Midbrain (tissue), 1 donor: ENCODE data around the gene SLC15A3.
"Not testable (repeated sequence)": the region's sequence is repeated elsewhere in the genome, so short reads cannot be mapped to it uniquely, and the experiment has no call there.

Experiments used
- DNase-seq: peaks from one replicate; lab custom pipeline; 2025; lab: John Stamatoyannopoulos, UW

Gene SLC15A3

DNA sequence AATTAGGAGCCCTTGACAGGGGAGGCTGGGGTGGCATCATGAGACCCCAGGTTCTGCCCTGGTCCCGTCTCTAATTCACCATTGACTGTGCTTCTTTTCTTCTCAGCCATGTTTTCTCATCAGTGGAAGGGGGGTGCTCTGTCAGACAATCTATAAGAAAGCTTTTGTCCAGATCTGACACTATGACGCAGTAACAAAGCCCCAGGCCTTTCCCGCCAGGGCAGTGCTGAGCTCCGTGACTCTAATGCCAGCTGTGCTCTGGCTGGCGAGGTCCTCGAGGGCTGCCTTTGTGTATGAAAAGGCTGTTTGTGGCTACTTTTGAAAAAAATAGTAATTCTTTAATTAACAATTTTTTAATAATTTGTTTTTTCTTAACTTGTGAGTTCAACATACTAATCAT is 22.8 kb upstream of the SLC15A3 start:
- peak; percentile 40 for DNase-seq

DNA sequence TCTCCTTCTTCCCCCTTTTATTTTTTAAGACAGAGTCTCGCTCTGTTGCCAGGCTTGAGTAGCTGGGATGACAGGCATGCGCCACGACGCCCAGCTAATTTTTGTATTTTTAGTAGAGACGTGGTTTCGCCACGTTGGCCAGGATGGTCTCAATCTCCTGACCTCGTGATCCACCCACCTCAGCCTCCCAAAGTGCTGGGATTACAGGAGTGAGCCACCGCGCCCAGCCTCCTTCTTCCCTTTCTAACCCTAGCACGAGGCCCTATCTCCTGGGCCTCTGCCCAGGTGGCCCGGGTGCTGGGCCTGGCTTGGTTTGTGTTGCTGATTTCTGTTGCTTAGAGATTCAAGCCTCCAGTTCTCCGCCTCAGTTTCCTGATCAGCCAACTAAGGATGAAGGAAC is 22.3 kb upstream of the SLC15A3 start:
- DNase-seq, result not testable (repeated sequence)

DNA sequence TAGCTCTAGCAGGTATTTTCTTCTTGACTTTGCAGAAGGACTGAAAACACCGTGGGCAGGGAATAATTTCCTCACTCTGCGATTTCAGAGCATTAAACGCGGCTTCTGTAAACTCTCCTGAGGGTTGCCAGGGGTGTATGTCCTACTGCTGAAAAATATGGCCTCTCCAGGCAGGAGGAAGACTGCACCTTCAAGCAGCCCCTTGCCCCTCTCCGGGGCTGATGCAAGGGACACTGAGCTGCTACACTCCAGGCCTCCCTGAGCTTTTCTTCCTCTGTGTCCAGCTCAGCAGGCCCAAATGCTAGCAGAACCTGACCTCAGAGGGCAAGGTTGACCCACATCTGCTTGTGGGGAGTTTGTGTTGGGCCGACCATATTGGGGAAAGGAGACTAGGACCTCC is 21.7 kb upstream of the SLC15A3 start:
- no peak for DNase-seq

DNA sequence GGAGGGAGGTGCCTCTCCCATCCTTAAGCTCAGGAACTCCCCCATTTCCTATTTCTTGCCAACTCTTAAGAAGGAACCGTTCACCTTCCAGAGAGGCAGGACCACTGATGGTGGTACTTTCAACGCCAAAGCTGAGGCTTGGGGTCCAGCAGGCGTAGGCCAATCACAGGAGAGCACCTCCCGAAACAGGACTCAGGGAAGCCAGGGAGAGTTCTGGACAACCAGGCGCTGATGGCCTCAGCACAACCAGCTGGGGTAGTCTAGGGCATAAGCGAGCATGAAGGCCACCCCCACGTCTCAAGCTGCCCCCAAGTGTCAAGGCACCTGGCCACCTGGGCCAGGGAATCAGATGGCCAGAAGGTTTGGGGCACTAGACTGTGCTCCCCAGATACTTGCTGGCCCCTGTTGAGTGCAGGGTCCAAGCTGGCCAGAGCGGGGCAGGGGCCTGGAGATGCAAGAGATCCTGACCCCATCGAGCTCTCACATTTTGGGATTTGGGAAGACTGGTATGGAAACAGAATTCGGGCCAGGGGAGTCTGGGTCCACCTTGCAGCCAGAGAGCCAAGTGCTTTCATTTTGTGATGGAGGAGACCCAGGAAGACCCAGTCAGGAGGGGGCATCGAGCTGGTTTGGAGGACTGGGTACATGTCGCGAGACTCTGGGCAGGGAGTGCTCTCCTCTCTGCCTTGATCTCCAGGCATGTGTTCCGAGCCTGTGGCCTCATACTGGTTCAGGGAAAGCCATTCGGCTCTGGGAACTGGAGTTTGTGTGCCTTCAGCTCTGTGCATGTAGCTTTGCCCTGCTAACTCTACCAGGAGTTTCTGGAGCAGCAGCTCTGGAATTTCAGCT is 20.4 kb upstream of the SLC15A3 start:
- DNase-seq, result no peak

DNA sequence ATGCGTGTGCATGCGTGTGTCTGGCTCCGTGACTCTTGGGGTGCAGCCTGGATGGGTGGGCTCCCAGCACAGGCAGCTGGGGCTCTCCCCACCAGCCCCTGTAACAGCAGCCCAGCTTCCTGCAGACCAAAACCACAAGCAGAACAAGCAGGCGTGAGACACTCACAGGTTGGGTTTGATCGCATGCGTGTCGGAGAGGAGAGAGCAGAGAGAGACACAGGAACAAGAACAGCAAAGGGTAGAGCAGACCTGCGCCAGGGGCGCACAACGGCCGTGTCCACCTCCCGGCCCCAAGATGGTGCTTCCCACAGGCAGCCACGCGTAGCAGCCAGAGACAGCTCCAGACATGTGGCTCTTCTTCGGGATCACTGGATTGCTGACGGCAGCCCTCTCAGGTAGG is 19.5 kb upstream of the SLC15A3 start, which contains the start of gene CD6:
TSS of gene CD6 (plus strand) at position 161 of the 400 bp plus-strand sequence. CDS start at position 347, 186 bp downstream.
- no peak for DNase-seq

DNA sequence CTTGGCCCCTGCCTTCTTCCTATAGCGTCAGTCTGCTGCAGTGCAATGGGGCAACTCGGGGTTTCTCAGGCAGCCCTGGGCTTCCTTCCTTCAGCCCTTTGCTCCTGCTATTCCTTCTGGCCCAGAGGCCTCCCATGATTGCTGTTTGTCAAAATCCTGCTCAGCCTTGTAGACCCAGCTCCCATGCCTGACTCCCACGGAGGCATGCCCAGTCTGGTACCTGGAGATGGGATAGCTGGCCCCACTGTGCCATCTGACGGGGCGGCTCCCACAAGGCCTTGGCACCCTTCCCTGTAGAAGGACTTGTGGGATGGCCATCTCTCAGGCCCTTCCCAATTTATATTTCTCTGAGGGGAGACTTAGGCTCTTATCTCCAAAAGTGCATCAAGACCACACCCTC is 18.9 kb upstream of the SLC15A3 start:
- no peak for DNase-seq

DNA sequence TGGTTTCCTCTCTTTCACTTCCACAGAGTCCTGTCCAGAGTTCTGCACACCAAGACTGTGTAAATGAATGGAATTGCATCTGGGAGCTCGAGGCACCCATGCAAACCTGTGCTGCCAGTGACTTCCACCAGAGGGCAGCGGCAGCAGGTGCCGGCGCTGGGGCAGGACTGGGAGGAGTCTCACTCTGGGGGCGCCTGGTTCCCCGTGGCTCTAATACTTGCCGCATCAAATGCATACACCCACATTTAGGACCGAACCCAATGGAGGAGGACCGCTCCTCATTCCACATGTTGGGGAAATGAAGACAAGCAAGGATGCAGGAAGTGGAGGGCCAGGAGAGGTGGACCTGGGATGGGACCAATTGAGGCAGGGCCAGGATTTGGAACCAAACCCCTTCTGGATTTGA is 18.4 kb upstream of the SLC15A3 start:
- peak; percentile 15 for DNase-seq

DNA sequence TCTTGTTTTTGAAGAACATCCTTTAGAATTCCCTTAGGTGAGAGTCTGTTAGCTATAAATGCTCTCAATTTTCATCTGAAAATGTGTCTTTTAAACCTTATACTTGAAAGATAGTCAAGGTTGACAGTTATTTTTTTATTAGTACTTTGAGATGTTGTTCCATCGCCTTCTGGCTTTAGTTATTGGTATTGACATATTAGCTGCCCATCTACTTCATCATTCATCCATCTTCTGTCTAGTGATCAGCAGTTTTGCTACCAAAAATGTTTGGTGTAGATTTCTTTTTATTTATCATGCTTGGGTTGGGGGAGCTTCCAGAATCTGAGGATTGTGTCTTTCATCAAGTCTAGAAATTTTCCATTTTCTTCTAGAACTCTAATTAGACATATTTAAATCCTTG is 16.2 kb upstream of the SLC15A3 start:
- DNase-seq, result no peak

DNA sequence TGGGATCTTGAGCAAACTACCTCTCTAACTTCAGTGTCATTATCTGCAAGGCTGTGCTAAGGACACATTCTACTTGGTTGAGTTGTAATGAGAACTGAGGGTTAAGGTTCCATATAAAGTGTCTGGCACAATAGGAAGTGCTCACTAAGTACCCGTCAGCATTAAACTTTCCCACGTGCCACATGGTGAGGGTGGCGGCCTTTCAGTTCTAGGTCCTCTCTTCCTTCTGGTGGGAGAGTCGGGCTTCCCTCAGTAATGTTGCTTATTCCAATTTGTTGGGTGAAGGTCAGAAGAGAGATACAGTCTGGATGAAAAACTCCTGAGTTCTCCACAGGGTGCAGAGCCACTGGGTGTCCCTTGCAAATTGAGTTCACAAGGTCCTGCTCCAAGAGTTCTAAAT is 14.9 kb upstream of the SLC15A3 start:
- no peak for DNase-seq

DNA sequence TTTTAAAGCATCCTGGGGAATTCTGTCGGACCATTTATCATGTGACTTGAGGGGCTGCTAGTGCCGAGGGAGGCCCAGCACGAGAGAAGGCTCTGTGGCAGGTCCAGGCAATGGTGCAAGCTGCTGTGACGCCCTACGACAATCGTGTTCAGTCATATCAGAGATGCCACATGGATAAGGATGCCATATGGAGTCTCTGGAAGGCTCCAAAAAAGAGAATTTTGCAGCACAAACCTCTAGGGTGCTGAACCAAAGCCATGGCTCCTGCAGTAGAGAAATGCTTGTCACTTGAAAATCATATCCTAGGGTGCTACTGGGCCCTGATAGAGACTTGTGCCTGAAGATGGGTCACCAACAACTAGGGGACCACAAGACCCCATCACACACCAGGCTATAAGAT is 12.8 kb upstream of the SLC15A3 start:
- no peak for DNase-seq

DNA sequence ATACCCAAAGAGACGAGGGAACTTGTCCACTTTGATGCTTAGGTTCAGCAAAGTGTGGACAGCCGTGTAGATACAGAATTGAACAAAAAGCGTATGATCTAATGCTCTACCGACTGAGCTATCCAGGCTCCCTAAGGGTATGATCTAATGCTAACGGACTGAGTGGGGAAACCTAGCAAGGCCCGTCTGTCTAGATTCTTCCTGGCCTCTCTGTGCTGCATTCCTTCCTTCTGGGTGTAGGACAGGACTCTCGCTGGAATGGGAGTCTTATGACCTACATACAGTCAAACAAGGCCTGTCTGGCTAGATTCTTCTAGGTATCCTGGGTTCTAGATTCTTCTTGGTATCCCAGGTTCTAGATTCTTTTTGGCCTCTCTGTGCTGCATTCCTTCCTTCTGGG is 8.4 kb upstream of the SLC15A3 start:
- DNase-seq, result no peak

DNA sequence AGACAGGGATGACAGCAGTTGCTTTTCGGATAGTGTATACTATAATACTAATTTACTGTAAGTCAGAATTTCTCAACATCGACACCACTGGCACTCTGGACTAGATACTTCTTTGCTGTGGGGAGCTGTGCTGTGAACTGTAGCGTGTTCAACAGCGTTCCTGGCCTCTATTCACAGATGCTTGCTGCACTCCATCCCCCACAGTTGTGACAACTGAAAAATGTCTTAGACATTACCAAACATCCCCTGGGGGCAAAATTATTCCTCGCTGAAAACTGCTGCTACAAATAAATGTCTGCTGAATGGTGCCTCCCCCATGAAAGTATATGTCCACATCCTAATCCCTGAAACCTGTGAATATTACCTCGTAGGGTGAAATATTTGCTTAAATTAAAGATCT is 7.5 kb upstream of the SLC15A3 start:
- no peak for DNase-seq

DNA sequence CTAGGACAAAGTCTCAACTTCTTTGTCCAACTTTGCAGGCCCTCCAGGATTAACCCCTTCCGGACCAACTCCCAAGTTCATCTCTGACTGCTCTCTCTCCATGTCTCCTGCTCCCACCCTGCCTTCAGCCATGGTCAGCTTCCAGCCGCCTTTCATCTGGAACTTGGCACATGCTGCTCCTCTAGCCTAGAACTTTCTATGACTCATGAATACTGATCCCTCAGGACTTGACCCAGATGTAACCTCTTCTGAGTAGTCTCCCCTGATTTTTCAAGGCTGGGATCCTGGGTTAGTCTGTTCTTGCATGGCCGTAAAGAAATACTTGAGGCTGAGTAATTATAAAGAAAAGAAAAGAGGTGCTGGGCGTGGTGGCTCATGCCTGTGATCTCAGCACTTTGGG is 5.2 kb upstream of the SLC15A3 start:
- DNase-seq, result no peak

DNA sequence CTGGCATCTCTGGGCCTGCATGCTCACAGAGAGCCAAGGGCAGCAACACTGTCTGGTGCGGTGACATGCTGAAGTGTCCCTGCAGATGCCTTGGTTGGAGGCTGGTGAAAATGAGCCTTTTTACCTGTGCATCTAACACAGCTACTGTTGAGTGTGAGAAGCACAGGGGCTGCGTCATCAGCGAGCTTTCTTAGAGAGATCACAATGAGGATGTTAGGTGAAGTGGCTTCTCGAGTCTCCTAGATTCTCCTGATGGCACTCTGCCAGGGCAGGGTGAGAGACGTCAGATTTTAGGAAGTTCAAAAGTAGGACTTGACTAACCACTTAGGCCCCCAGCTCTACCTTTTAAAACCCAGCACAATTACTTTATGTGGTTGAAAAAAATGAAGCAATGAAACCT is 3.6 kb upstream of the SLC15A3 start:
- DNase-seq, result no peak

DNA sequence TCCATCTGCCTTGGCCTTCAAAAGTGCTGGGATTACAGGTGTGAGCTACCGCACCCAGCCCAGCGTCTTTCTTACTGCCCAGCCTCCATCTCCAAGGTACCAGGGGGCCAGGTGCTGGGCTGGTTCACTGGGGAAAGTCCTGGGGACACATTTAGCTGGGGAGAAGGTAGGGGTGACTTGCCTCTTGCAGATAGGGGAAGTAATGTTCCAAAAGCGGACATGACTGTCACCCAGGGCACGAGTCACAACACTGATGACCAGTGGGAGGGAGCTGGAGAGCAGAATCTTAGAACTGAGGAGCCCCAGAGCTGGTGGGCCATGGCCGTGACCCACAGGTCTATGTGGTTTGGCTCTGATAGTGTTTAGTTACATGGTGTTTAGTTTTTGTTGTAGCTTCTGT is 2.4 kb upstream of the SLC15A3 start:
- no peak for DNase-seq

DNA sequence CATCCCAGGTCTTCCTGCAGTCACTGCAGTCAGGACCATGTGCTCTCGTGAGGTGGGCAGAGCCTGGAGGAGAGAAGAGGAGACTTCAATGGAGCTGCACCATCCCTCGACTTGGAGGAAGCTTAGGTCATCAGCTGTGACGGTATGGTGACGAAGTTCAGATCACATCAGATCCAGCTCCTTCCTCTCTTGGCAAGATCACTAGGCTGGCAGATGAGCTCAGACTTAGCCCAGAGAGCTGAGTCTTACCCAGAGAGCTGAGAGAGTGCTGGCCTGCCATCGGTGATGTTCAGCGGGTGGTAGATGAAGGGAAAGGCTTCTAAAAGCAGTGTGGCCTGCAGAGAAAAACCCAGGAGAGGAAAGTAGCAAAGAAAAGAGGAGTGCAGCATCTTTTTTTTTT is 1.8 kb upstream of the SLC15A3 start:
- no peak for DNase-seq

DNA sequence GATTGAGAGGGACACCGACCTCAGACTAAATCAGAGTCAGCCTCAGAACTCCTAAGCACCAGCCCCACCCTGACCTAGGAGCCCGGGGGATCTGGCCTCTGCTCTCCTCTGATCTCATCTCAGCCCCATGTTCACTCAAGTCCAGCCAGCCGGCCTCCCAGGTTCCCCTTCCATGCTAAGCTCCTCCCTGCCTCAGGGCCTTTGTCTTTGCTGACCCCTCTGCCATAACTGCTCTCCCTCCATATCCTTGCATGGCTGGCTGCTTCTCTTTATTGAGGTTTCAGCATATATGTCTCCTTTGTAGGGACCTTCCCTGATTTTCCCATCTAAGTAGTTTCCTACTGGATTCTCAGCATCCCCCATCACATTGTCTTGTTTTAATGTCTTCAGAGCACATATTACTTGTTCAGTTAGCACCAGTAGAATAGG is 780 bp upstream of the SLC15A3 start:
- DNase-seq, result no peak

DNA sequence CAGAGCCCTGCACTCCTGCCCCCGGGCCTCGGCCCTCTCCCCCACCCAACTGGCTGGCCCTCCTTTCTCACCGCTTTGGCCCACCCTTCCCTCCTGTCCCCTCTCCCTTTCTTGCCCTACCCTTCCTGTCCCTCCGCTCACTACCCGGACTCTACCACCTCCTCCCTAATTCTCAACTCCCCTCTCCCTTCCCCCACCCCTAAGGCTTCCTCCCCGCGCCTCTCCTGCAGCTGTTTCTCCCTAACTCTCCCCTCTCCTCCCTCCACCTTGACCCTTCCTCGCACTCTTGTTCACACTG is 421 bp downstream of the SLC15A3 start:
- no peak for DNase-seq

DNA sequence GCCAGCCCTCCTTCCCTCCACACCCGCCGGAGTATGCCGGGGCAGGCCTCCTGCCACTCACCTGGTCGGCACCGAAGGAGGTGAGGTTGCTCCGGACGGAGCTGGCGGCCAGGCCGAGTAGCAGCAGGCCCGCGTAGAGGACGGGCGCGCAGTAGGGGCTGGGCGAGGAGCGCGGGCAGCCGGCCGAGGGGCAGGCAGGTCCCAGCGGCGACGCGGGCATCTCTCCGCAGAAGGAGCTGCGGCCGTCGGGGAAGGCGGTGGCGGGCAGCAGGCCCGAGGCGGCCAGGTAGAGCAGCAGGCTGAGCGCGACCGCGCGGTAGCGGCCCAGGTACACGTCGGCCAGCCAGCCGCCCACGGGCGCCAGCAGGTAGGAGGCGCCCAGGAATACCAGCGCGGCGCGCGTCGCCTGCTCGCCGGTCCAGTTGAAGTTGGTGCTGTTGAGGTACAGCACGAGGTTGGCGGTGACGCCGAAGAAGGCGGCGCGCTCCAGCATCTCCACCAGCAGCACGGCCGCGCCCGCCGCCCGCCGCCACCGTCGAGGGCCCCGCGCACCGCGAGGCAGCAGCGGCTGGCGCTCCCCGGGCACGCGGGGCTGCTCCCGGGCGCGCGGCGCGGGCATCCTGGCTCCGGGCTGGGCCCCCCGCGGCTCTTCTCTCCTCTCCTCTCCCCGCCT is 907 bp downstream of the SLC15A3 start:
- no peak for DNase-seq

DNA sequence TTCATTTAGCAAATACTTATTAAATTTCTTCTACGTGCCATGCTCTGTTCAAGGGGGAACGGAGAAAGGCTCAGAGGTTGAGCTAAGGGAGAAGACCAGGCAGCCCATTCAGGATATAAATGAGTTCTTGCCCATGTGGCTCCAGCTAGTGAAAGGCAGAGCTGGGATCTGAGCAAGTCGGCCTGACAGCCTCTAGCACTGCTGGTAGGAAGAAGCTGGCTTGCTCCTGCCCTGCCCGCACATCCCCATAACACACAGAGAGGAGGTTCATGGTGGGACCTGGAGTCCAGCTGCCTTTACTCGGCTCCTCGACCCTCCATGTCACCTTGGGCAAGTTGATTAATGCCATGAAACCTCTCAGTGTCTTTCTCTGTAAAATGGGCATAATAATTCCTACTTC is 2.0 kb downstream of the SLC15A3 start:
- DNase-seq, result no peak

DNA sequence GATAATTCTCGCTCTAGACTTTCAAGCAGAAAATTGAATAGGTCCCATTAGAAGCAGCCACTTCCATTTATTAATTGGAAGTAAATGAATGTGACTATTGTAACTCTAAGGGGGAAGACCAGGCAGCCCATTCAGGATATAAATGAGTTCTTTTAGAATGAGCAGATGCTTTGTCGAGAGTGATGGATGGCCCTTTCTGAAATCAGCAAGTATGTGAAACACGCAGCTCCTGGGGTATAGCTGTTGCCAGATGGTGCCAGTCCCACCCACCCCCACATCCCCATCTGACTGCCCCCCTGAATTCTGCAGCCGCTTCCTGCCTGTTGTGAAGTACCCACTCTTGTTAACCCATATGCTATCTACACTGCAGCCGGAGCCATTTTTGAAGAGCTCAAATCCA is 3.7 kb downstream of the SLC15A3 start:
- no peak for DNase-seq

DNA sequence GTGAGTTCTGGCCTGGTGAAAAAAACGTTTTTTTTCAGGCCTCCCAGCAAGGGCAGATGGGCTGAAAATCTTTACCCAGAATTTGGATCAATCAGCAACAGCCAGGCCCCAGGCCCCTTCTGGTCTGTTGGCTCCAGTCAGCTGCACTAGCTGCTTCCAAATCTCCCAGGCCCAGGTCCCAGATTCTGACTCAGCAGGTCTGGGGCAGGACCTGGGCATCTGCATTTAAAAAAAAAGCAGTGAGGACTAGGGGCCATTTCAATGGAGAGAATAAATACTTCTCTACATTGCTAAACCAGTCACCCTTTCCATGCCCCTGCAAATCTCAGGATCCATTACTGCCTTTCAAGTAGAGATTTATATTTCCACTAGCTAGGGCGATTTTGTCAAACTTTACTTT is 4.3 kb downstream of the SLC15A3 start:
- DNase-seq, result peak; percentile 26

DNA sequence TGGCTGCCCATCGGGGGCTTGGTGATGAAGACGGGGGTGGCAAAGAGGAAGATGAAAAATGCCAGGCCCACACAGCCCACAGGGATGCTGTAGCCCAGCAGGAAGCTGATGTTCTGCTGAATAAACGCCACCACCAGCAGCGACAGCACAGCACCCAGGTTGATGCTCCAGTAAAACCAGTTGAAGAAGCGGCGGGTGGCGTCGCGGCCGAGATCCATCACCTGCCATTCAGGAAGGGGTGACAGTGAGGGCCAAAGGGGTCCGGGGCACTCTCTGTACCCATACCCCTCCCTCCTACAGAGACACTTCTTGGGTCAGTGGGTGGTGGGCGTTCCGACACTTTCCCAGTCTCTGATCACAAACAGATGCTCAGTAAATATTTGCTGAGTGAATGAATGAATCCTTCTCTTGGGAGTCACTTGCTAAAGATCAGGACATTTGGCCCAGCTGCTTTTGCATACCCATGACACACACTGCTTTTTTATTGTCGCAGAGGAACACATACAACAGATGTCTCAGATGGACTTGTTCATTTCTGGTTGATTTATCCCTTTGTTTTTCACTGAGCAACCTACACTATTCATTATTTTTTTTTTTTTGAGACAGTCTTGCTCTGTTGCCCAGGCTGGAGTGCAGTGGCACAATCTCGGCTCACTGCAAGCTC is 5.2 kb downstream of the SLC15A3 start:
- DNase-seq, result no peak
